ENCODE data around the gene KRTAP10-6.

DNA sequence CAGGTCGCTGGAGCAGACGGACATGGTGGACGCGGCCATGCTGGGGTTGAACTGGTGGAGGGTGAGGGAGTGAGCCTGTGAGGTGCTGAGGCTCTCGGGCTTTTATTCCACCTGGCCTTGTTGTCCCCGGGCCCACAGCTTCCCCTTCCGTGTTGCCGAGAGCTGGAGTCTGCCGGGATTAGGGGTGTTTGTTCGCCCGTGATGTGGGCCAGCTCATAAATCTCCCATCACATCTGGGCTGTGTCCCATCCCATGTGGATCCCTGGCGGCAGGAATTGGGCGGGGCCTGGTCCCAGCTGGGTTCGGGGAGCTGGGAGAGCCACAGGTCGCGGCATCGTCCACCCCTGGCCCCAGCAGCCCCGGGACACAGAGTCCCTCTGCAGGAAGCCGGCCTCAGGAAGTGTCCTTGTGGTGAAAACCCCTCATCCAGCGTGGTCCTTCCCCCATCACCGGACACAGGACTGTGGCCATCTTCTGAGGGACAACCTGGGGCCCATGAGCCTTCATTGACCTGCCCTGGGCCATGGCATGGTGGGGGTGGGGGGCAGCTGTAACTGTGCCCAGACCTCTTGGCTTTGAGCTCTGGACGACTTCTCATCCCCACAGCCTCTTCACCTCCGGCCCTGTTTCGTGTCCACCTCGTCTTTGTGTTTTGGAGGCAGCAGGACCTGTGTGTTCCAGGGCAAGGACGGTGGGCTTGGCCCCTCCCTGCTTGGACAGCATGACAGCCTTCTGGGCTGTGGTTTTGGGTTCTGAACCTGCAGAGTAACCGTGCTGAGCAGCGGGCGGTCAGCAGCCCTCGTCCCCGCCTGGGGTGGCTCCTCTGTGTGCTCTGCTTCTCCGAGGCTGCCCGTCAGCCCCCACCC lies at the start of gene KRTAP10-6:
- TF ChIP-seq, protein P1, sequence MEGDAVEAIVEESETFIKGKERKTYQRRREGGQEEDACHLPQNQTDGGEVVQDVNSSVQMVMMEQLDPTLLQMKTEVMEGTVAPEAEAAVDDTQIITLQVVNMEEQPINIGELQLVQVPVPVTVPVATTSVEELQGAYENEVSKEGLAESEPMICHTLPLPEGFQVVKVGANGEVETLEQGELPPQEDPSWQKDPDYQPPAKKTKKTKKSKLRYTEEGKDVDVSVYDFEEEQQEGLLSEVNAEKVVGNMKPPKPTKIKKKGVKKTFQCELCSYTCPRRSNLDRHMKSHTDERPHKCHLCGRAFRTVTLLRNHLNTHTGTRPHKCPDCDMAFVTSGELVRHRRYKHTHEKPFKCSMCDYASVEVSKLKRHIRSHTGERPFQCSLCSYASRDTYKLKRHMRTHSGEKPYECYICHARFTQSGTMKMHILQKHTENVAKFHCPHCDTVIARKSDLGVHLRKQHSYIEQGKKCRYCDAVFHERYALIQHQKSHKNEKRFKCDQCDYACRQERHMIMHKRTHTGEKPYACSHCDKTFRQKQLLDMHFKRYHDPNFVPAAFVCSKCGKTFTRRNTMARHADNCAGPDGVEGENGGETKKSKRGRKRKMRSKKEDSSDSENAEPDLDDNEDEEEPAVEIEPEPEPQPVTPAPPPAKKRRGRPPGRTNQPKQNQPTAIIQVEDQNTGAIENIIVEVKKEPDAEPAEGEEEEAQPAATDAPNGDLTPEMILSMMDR (IDR thresholded peaks at IDR 0.05; ENCODE audit: insufficient read depth, low read length): no peak
- TF ChIP-seq POLR2AphosphoS5 (IDR thresholded peaks at IDR 0.05; ENCODE audit: low read depth) (no peak), GABPA (IDR thresholded peaks at IDR 0.05; ENCODE audit: low read depth) (no peak)
- TF ChIP-seq, protein P2, sequence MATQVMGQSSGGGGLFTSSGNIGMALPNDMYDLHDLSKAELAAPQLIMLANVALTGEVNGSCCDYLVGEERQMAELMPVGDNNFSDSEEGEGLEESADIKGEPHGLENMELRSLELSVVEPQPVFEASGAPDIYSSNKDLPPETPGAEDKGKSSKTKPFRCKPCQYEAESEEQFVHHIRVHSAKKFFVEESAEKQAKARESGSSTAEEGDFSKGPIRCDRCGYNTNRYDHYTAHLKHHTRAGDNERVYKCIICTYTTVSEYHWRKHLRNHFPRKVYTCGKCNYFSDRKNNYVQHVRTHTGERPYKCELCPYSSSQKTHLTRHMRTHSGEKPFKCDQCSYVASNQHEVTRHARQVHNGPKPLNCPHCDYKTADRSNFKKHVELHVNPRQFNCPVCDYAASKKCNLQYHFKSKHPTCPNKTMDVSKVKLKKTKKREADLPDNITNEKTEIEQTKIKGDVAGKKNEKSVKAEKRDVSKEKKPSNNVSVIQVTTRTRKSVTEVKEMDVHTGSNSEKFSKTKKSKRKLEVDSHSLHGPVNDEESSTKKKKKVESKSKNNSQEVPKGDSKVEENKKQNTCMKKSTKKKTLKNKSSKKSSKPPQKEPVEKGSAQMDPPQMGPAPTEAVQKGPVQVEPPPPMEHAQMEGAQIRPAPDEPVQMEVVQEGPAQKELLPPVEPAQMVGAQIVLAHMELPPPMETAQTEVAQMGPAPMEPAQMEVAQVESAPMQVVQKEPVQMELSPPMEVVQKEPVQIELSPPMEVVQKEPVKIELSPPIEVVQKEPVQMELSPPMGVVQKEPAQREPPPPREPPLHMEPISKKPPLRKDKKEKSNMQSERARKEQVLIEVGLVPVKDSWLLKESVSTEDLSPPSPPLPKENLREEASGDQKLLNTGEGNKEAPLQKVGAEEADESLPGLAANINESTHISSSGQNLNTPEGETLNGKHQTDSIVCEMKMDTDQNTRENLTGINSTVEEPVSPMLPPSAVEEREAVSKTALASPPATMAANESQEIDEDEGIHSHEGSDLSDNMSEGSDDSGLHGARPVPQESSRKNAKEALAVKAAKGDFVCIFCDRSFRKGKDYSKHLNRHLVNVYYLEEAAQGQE (IDR thresholded peaks at IDR 0.05; ENCODE audit: insufficient replicate concordance, low read depth): no peak

All from HL-60 (cell line).